ENCODE data around the gene NDE1.

DNA sequence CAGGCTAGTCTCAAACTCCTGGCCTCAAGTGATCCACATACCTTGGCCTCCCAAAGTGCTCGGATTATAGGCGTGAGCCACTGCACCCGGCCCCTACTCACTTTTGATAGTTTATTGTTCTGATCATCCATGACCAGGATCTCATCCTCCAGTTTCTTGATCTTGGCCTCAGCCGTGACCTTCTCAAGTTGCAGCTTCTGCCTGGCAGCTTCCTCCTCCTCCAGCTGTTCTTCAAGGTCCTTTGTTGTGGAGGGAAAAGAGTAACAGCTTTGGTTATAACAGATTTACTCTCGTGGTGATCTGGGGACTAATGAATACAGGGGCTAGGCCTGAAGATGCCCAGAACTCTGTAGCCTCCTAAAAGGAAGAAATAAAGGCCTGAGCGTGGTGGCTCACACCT, 89.9 kb downstream of the NDE1 start:
- no peak for TF ChIP-seq POLR2A (IDR thresholded peaks at IDR 0.05; ENCODE audit: low read depth, low read length)
- TF ChIP-seq, protein P1, sequence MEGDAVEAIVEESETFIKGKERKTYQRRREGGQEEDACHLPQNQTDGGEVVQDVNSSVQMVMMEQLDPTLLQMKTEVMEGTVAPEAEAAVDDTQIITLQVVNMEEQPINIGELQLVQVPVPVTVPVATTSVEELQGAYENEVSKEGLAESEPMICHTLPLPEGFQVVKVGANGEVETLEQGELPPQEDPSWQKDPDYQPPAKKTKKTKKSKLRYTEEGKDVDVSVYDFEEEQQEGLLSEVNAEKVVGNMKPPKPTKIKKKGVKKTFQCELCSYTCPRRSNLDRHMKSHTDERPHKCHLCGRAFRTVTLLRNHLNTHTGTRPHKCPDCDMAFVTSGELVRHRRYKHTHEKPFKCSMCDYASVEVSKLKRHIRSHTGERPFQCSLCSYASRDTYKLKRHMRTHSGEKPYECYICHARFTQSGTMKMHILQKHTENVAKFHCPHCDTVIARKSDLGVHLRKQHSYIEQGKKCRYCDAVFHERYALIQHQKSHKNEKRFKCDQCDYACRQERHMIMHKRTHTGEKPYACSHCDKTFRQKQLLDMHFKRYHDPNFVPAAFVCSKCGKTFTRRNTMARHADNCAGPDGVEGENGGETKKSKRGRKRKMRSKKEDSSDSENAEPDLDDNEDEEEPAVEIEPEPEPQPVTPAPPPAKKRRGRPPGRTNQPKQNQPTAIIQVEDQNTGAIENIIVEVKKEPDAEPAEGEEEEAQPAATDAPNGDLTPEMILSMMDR (conservative IDR thresholded peaks at IDR 0.05; ENCODE audit: low read depth, low read length) = no peak
- no peak for TF ChIP-seq RFX5 (IDR thresholded peaks at IDR 0.05; ENCODE audit: low read depth, low read length)
- TF ChIP-seq RCOR1 (IDR thresholded peaks at IDR 0.05; ENCODE audit: insufficient replicate concordance, low read length) = no peak
- TF ChIP-seq SMC3 (IDR thresholded peaks at IDR 0.05; ENCODE audit: low read depth, low read length) = no peak
- no peak for TF ChIP-seq CEBPB (IDR thresholded peaks at IDR 0.05; ENCODE audit: low read depth, low read length)
- TF ChIP-seq MAFK (IDR thresholded peaks at IDR 0.05; ENCODE audit: low read depth, low read length) = no peak
- TF ChIP-seq RAD21 (IDR thresholded peaks at IDR 0.05; ENCODE audit: low read length) = no peak
- TF ChIP-seq, protein P2, sequence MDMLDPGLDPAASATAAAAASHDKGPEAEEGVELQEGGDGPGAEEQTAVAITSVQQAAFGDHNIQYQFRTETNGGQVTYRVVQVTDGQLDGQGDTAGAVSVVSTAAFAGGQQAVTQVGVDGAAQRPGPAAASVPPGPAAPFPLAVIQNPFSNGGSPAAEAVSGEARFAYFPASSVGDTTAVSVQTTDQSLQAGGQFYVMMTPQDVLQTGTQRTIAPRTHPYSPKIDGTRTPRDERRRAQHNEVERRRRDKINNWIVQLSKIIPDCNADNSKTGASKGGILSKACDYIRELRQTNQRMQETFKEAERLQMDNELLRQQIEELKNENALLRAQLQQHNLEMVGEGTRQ (IDR thresholded peaks at IDR 0.05; ENCODE audit: low read depth, low read length) = no peak
- no peak for TF ChIP-seq CHD1 (IDR thresholded peaks at IDR 0.05; ENCODE audit: low read depth, low read length)
- no peak for TF ChIP-seq FOS (IDR thresholded peaks at IDR 0.05; ENCODE audit: low read depth, low read length)

All from IMR-90 (cell line).